ENCODE data around the gene PCTP.

PCTP gene

GRCh38 chr17:55811536-55811935, 60.7 kb downstream of the PCTP start:
- DNase-seq: no peak

- no peak for DNase-seq
Measured at GRCh38 chr17:55812323-55812722, 61.5 kb downstream of the PCTP start.

GRCh38 chr17:55813944-55814343, 63.1 kb downstream of the PCTP start:
- no peak for DNase-seq

- no peak for DNase-seq
Measured at GRCh38 chr17:55814377-55814776, 63.5 kb downstream of the PCTP start.

GRCh38 chr17:55816532-55817396, 65.9 kb downstream of the PCTP start:
- no peak for DNase-seq

- DNase-seq: no peak
Measured at GRCh38 chr17:55817397-55817709, 66.5 kb downstream of the PCTP start.

- no peak for DNase-seq
Measured at GRCh38 chr17:55818026-55818425, 67.2 kb downstream of the PCTP start.

- no peak for DNase-seq
Measured at GRCh38 chr17:55818451-55819375, 67.9 kb downstream of the PCTP start.

GRCh38 chr17:55820675-55821074, 69.8 kb downstream of the PCTP start:
- no peak for DNase-seq

- no peak for DNase-seq
Measured at GRCh38 chr17:55822028-55822427, 71.2 kb downstream of the PCTP start.

GRCh38 chr17:55825213-55825612, 74.4 kb downstream of the PCTP start:
- DNase-seq: no peak

All from fibroblast of skin of right biceps (primary cell).